ENCODE measurements around the gene IKZF4.

The IKZF4 gene

DNA sequence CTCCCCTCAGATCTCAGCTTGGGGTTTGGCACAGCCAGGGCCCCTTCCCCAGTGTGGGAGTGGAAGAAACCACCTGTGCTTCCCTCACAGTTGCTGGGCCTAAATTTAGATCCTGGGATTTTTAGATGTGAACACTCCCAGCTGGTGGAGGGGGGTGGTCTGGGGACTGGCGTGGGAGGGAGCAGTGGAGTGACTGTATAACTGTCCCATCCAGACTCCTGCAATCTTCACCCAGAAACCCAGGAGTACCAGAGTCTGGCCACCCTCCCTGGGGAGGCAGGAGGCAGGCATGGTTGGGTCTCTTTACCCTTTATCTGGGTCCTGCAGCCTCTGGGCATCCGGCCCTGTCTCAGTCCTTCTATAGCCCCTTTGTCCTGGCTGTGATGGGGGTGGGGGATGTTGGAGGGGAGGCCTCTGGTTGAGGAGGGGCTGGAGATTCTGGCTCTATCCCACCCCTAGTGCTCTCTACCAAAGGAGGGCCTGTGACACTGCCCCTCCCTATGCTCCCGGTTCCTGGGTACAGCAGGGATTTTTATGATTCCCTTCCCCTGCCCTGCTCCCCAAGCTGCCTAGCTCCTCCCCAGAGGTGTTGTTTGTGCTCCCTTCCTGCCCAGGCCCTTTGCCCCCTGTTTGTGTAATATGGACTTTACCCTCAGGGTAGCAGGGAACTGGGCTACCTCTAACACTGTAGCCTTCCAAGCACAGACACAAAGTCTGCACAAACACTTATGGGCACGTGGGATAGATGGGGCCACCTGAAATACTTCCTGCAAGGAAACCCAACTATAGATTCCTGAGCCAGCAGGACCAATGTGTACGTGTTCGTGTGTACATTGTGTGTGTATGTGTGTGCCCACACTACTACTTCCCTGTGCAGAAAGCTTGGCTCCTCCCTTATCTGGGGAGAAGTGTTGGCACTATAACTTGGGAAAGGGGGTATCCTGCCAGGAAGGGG, 60.8 kb downstream of the IKZF4 start:
- Histone ChIP-seq H3K9me3 (ENCODE audit: severe bottlenecking) (no peaks in the 10 kb centered on the region), H3K36me3 (no peaks in the 10 kb centered on the region), H3K27ac (no peak overlapping the region), H3K27me3 (ENCODE audit: insufficient read depth, low read depth, severe bottlenecking) (no peaks in the 10 kb centered on the region), H3K4me3 (ENCODE audit: low read depth, low read length) (no peak overlapping the region)
- TF ChIP-seq, protein P1, sequence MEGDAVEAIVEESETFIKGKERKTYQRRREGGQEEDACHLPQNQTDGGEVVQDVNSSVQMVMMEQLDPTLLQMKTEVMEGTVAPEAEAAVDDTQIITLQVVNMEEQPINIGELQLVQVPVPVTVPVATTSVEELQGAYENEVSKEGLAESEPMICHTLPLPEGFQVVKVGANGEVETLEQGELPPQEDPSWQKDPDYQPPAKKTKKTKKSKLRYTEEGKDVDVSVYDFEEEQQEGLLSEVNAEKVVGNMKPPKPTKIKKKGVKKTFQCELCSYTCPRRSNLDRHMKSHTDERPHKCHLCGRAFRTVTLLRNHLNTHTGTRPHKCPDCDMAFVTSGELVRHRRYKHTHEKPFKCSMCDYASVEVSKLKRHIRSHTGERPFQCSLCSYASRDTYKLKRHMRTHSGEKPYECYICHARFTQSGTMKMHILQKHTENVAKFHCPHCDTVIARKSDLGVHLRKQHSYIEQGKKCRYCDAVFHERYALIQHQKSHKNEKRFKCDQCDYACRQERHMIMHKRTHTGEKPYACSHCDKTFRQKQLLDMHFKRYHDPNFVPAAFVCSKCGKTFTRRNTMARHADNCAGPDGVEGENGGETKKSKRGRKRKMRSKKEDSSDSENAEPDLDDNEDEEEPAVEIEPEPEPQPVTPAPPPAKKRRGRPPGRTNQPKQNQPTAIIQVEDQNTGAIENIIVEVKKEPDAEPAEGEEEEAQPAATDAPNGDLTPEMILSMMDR (IDR thresholded peaks at IDR 0.05; ENCODE audit: low read depth, low read length), result no peak
- no peak for DNase-seq

DNA sequence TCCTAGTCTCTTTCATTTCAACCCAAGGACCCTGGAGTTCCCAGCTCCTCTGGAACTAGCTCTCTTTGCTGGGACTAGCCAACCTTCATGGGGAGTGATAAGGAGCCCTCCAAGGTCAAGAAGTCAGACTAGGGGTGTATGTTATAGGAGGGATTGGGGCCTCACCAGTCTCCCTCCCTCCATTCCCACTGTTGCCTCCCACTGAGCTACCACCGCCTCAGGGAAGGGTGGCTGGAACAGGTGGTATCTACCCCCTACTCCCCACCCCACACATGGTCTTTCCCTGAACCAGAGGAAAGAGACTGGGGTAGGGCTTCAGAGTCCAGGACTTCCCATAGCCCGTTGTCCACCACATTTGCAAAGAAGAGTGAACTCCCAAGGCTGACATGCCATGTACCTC, 61.5 kb downstream of the IKZF4 start:
- no peaks in the 10 kb centered on the region for H3K36me3 ChIP-seq
- no peak overlapping the region for H3K4me3 ChIP-seq (ENCODE audit: low read depth, low read length)
- TF ChIP-seq, protein P1 (IDR thresholded peaks at IDR 0.05; ENCODE audit: low read depth, low read length), result no peak
- no peak overlapping the region for H3K27ac ChIP-seq
- no peaks in the 10 kb centered on the region for H3K9me3 ChIP-seq (ENCODE audit: severe bottlenecking)
- H3K27me3 ChIP-seq (ENCODE audit: insufficient read depth, low read depth, severe bottlenecking), result no peaks in the 10 kb centered on the region
- no peak for DNase-seq

DNA sequence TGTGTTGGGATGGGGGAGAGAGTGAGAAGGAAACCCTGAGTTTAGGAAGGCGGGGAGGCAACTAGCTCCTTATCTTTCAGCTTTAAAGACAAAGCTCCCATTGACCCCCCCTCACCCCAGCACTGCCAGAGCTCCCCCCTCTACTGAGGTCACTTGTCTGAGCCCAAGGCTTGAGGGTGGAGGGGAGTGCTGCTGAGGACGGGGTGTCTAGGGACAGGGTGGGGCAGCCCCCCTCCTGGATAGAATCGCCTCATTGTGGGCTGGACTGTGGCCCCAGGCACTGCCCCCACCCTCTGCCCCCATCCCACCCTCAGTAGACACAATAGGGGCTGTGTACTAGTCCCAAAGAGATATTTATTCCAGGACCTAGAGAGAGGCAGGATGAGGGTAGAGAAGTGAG, 62.1 kb downstream of the IKZF4 start:
- H3K4me3 ChIP-seq (ENCODE audit: low read depth, low read length), result no peak overlapping the region
- no peak for DNase-seq

DNA sequence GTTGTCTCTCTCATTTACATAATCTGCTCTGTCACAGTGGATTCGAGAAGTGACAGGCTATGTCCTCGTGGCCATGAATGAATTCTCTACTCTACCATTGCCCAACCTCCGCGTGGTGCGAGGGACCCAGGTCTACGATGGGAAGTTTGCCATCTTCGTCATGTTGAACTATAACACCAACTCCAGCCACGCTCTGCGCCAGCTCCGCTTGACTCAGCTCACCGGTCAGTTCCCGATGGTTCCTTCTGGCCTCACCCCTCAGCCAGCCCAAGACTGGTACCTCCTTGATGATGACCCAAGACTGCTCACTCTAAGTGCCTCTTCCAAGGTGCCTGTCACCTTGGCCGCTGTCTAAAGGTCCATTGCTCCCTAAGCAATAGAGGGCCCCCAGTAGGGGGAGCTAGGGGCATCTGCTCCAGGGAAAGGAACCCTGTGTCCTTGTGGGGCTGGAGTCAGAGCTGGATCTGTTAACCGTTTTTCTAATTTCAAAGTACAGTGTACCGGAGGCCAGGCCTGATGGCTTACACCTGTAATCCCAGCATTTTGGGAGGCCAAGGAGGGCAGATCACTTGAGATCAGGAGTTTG, 64.2 kb downstream of the IKZF4 start:
- Histone ChIP-seq H3K4me3 (ENCODE audit: low read depth, low read length) (no peak overlapping the region), H3K36me3 (no peaks in the 10 kb centered on the region), H3K27me3 (ENCODE audit: insufficient read depth, low read depth, severe bottlenecking) (no peaks in the 10 kb centered on the region), H3K27ac (no peak overlapping the region), H3K9me3 (ENCODE audit: severe bottlenecking) (no peaks in the 10 kb centered on the region)
- peak; percentile 60 for DNase-seq
- TF ChIP-seq, protein P1 (IDR thresholded peaks at IDR 0.05; ENCODE audit: low read depth, low read length), result peak; percentile 67

More for the DNA sequence above, 62.1 kb downstream of the IKZF4 start:
- H3K27ac ChIP-seq, result no peak overlapping the region
- no peaks in the 10 kb centered on the region for H3K9me3 ChIP-seq (ENCODE audit: severe bottlenecking)
- H3K27me3 ChIP-seq (ENCODE audit: insufficient read depth, low read depth, severe bottlenecking), result no peaks in the 10 kb centered on the region
- TF ChIP-seq, protein P1 (IDR thresholded peaks at IDR 0.05; ENCODE audit: low read depth, low read length), result no peak
- H3K36me3 ChIP-seq, result no peaks in the 10 kb centered on the region

DNA sequence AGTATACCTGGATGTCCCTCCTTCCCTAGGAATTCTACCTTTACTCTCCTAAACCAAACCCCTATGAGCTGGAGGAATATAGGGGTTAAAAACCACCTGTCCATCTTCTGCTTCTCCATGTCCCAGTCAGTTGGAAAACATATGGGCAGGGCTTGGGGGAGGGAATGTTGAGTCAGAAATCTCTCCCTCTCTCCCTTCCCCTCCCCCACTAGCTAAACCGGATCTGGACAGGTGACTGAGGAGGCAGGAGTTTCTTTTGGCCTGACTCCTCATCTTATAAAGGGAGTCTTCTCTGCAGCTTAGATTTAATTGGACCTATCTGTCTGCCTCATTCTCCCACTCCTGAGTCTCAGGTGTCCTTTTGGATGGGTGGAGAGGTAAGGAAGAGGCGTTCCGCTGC, 65.3 kb downstream of the IKZF4 start:
- Histone ChIP-seq H3K27ac (no peak overlapping the region), H3K4me3 (ENCODE audit: low read depth, low read length) (no peak overlapping the region)

More for the DNA sequence above, 65.3 kb downstream of the IKZF4 start:
- H3K9me3 ChIP-seq (ENCODE audit: severe bottlenecking), result no peaks in the 10 kb centered on the region
- no peaks in the 10 kb centered on the region for H3K36me3 ChIP-seq
- no peaks in the 10 kb centered on the region for H3K27me3 ChIP-seq (ENCODE audit: insufficient read depth, low read depth, severe bottlenecking)
- TF ChIP-seq, protein P1 (IDR thresholded peaks at IDR 0.05; ENCODE audit: low read depth, low read length), result no peak
- DNase-seq, result peak; percentile 42
